ENCODE measurements around the gene MPPED1.

The MPPED1 gene

DNA sequence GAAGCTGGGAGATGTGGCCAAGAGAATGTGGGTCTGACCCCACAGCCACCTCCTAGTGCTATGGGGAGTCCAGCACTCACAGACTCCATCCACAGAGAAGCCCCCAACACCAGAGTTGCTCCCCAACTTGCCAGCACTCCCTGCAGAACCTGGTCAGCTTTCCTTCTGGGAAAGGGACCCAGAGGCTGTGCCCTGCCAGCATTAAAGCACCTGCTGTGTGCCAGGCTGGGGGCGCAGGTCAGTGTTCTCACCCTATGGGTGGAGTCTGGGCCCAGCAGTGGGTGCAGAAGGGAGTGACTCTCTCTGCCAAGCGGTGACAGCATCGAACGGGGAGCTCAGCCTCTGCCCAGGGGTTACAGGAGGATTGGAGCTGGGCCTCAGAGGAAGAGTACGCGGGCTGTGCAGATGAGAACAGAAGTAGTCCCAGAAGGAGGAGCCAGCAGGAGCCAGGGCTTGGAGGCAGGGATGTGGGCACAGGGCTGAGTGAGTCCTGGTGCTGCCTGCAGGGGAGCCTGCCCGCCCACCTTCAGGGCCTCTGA lies 114.4 kb downstream of the MPPED1 start:
- DNase-seq (ENCODE audit: low spot score), result no peak
- TF ChIP-seq, protein P1, sequence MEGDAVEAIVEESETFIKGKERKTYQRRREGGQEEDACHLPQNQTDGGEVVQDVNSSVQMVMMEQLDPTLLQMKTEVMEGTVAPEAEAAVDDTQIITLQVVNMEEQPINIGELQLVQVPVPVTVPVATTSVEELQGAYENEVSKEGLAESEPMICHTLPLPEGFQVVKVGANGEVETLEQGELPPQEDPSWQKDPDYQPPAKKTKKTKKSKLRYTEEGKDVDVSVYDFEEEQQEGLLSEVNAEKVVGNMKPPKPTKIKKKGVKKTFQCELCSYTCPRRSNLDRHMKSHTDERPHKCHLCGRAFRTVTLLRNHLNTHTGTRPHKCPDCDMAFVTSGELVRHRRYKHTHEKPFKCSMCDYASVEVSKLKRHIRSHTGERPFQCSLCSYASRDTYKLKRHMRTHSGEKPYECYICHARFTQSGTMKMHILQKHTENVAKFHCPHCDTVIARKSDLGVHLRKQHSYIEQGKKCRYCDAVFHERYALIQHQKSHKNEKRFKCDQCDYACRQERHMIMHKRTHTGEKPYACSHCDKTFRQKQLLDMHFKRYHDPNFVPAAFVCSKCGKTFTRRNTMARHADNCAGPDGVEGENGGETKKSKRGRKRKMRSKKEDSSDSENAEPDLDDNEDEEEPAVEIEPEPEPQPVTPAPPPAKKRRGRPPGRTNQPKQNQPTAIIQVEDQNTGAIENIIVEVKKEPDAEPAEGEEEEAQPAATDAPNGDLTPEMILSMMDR (IDR thresholded peaks at IDR 0.05; ENCODE audit: borderline replicate concordance, control extremely low read depth, extremely low read depth, insufficient read depth, missing control alignments), result no peak
- in situ Hi-C loops (cut with MboI; ENCODE audit: low sequenced_read_pairs, unreplicated experiment), result no loop called here

DNA sequence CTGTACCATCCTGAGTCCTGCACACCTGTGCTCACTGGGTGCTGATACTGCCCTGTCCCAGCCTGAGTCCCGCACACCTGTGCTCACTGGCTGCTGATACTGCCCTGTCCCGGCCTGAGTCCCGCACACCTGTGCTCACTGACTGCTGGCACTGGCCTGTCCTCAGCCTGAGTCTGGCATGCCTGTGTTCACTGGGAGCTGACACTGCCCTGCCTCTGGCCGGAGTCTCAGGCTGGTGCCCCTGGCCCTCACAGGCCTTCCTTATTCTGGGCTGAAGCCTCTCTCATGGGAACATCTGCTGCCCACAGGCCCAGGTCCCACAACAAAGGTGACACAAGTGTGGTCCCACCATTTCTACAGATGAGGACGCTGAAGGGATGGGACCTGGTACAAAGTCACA lies 115.1 kb downstream of the MPPED1 start:
- in situ Hi-C loops (cut with MboI; ENCODE audit: low sequenced_read_pairs, unreplicated experiment), result no loop called here
- no peak for DNase-seq (ENCODE audit: low spot score)
- TF ChIP-seq, protein P1 (IDR thresholded peaks at IDR 0.05; ENCODE audit: borderline replicate concordance, control extremely low read depth, extremely low read depth, insufficient read depth, missing control alignments), result no peak

DNA sequence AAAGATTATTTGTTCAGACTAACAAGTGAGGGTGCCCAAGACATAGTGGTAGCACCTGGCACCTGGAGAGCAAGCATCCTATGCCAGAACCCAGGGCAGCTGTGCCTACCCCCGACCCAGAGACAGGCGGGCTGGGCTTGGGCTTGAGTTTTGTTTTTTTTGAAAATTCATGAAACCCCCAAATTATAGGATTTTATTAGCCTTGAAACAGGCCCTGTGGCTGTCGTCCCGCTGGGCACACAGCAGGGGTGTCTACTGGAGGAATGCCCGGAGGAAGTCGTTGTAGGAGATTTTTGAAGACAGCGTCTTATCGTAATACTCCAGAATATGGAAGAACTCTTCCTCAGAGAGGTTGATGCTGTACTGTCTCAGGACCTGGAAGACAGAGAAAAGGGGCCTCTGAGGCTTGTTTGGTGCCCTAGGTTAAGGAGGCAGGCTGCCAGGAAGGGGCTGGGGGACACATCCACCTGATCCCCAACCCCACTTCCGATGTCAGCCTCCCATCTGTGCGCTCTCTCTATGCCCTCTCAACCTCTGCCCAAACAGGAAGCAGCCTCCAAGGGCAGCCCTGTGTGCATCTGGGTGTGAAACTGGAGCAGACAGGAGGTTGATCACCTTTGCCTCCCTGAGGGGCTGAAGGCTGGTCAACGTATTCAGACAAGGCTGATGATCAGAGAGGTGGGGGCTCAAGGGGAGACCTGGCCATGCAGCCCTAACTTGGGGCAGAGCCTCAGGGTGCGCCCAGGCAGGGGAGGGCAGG lies 117.0 kb downstream of the MPPED1 start:
- in situ Hi-C loops (cut with MboI; ENCODE audit: low sequenced_read_pairs, unreplicated experiment), result no loop called here
- no peak for DNase-seq (ENCODE audit: low spot score)

DNA sequence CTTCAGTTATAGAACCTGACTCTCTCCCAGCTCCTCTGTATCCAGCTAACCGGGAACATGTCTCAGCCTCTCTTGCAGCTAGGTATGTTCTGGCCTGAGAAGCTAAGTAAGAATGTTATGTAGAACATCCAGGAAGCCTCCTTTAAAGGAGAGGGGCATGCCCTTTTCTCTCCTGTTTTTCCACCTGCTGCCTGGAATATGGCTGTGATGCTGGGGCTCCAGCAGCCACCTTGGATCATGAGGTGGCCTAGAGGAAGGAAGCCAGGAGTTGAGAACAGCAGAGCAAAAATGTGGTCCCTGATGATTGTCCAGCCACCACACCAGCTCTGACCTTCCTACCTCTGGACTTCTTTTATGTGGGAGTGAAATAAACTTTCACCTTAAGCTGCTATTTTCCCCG lies 117.6 kb downstream of the MPPED1 start:
- in situ Hi-C loops (cut with MboI; ENCODE audit: low sequenced_read_pairs, unreplicated experiment), result no loop called here
- TF ChIP-seq, protein P1 (IDR thresholded peaks at IDR 0.05; ENCODE audit: borderline replicate concordance, control extremely low read depth, extremely low read depth, insufficient read depth, missing control alignments), result no peak
- no peak for DNase-seq (ENCODE audit: low spot score)

More for the DNA sequence above, 117.0 kb downstream of the MPPED1 start:
- TF ChIP-seq, protein P1 (IDR thresholded peaks at IDR 0.05; ENCODE audit: borderline replicate concordance, control extremely low read depth, extremely low read depth, insufficient read depth, missing control alignments), result no peak

DNA sequence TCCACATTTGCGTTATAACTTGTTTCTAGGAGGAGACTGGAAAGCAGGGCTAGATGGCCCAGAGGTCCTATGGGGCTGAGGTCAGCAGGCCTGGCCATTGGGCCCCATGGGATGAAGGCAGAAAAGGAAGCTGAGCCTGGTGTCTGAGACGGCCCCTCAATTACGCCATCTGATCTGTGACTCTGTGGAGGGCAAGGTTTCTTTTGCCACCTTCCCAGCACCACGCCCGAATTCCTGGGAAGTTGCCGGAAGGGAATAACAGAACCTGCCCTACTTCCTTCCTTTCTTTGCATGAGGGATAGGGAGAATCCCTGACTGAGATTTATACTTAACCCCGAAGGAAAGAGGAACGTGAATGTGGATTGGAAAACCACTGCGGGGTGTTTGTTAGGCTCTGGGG lies 118.1 kb downstream of the MPPED1 start:
- no peak for DNase-seq (ENCODE audit: low spot score)
- TF ChIP-seq, protein P1 (IDR thresholded peaks at IDR 0.05; ENCODE audit: borderline replicate concordance, control extremely low read depth, extremely low read depth, insufficient read depth, missing control alignments), result no peak
- in situ Hi-C loops (cut with MboI; ENCODE audit: low sequenced_read_pairs, unreplicated experiment), result no loop called here

DNA sequence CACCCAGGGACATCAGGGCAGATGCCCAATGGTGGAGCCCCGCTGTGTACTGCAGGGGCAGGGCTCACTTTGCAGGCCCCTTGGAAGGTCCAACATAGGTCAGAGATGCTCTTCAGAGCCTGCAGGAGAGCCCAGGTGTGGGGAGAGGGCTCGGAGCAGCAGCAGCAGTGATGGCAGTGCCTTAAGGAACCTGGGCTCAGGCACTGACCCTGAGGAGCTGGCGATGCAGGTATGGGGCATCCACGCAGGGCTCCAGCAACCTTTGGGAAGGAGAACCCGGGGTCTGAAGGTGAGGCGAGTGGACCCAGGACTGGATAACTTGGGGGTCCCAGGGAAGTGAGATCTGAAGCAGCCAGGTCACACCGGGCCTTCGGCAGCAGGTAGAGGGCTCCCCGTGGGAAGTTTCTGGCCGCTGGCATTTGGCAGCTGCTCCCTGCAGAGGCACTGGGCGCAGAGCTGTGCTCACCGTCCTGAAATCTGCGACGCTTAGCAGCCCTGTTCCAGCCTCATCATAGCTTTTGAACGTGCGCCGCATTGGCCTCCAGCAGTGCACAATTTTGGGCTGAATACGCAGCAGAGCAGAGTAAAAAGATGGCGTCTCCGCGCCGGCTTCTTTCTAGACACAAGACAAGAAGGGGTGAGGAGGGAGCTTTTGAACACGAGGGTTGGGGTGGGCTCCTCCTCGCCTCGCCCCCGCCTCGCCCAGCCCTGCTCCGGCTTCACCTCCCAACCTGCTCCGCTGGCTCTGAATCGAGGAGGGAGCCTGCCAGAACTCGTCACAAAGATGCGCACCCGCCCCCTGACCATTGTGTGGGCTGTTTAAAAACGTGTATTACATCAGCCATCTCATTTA lies 118.8 kb downstream of the MPPED1 start:
- TF ChIP-seq, protein P1 (IDR thresholded peaks at IDR 0.05; ENCODE audit: borderline replicate concordance, control extremely low read depth, extremely low read depth, insufficient read depth, missing control alignments), result no peak
- no peak for DNase-seq (ENCODE audit: low spot score)
- in situ Hi-C loops (cut with MboI; ENCODE audit: low sequenced_read_pairs, unreplicated experiment), result no loop called here
